ENCODE data around the gene LST1.

LST1 gene

GRCh38 chr6:31559958-31560696 lies 25.9 kb upstream of the LST1 start:
- no peak for DNase-seq (ENCODE audit: low read depth in 1 of 2, low spot score in 1 of 2)

- no peak for DNase-seq (ENCODE audit: low read depth in 1 of 2, low spot score in 1 of 2)
Observed at GRCh38 chr6:31560697-31561058, 25.4 kb upstream of the LST1 start.

DNA sequence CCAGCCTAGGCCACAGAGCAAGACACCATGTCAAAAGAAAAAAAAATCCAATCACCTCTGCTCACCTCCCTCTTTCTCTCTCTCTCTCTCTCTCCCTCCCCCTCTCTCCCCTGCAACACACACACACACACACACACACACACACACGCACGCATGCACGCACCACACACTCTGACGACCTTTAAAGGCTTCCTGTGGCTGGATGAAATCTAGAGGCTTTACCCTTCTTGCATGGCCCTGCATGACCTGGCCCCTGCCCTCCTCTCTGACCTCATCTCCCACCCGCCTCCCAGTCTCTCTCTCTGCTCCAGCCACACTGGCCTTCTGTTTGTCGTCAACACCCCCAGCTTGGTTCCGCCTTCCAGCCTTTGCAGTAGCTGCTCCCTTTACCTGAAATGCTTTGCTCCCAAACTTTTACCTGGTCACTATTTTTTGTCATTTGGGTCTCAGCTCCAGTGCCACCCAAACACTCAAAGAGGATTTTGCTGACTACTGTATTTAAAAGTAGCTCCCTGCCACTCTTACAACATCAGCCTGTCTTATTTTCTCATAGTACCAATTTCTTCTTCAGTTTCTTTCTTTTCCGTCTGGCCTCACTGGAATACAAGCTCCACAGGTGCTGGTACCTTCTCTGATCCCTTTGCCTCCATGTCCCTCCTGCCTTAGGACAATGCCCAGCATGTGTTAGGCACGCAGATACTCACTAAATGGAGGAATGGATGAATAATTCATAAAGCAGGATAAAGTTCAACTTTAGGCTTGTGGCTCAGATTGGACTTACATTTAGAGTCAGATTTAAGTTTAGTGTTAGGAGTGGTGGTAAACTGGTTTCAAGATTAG lies 18.3 kb upstream of the LST1 start:
- no peak for DNase-seq (ENCODE audit: low read depth in 1 of 2, low spot score in 1 of 2)

DNA sequence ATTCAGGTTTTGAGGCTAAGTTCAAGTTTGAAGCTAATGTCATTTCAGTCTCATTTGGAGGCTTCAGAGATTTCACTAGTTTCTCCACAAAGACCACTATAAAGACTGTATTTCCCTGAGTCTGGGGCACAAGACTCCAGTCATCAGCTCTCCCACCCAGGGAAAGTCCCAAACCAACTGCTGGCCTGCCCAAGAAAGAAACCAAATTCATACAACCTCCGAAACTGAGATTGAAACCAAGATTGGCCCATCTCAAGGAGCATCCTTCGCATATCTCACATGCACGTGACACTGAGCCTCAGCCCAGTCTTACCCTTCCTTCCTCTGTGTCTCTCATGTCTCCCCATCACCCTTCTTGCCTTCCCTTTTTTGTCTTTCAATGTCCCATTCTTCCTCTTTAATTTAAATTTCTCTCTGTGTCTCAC lies 17.5 kb upstream of the LST1 start:
- DNase-seq (ENCODE audit: low read depth in 1 of 2, low spot score in 1 of 2) = peak in 1 of 2 donors; percentile 60

GRCh38 chr6:31569861-31570536 lies 16.1 kb upstream of the LST1 start:
- no peak for DNase-seq (ENCODE audit: low read depth in 1 of 2, low spot score in 1 of 2)

DNA sequence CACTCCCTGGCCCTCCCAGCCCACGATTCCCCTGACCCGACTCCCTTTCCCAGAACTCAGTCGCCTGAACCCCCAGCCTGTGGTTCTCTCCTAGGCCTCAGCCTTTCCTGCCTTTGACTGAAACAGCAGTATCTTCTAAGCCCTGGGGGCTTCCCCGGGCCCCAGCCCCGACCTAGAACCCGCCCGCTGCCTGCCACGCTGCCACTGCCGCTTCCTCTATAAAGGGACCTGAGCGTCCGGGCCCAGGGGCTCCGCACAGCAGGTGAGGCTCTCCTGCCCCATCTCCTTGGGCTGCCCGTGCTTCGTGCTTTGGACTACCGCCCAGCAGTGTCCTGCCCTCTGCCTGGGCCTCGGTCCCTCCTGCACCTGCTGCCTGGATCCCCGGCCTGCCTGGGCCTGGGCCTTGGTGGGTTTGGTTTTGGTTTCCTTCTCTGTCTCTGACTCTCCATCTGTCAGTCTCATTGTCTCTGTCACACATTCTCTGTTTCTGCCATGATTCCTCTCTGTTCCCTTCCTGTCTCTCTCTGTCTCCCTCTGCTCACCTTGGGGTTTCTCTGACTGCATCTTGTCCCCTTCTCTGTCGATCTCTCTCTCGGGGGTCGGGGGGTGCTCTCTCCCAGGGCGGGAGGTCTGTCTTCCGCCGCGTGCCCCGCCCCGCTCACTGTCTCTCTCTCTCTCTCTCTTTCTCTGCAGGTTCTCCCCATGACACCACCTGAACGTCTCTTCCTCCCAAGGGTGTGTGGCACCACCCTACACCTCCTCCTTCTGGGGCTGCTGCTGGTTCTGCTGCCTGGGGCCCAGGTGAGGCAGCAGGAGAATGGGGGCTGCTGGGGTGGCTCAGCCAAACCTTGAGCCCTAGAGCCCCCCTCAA lies 13.8 kb upstream of the LST1 start, which contains the start of gene LTA:
Gene LTA (plus strand): TSS at position 249 of the 871 bp plus-strand sequence. CDS start 454 bp downstream, at position 703.
- DNase-seq (ENCODE audit: low read depth in 1 of 2, low spot score in 1 of 2) = peak; percentile 57 to 66

DNA sequence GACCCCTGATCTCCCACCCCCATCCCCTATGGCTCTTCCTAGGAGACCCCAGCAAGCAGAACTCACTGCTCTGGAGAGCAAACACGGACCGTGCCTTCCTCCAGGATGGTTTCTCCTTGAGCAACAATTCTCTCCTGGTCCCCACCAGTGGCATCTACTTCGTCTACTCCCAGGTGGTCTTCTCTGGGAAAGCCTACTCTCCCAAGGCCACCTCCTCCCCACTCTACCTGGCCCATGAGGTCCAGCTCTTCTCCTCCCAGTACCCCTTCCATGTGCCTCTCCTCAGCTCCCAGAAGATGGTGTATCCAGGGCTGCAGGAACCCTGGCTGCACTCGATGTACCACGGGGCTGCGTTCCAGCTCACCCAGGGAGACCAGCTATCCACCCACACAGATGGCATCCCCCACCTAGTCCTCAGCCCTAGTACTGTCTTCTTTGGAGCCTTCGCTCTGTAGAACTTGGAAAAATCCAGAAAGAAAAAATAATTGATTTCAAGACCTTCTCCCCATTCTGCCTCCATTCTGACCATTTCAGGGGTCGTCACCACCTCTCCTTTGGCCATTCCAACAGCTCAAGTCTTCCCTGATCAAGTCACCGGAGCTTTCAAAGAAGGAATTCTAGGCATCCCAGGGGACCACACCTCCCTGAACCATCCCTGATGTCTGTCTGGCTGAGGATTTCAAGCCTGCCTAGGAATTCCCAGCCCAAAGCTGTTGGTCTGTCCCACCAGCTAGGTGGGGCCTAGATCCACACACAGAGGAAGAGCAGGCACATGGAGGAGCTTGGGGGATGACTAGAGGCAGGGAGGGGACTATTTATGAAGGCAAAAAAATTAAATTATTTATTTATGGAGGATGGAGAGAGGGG lies 12.6 kb upstream of the LST1 start:
- DNase-seq (ENCODE audit: low read depth in 1 of 2, low spot score in 1 of 2) = no peak

DNA sequence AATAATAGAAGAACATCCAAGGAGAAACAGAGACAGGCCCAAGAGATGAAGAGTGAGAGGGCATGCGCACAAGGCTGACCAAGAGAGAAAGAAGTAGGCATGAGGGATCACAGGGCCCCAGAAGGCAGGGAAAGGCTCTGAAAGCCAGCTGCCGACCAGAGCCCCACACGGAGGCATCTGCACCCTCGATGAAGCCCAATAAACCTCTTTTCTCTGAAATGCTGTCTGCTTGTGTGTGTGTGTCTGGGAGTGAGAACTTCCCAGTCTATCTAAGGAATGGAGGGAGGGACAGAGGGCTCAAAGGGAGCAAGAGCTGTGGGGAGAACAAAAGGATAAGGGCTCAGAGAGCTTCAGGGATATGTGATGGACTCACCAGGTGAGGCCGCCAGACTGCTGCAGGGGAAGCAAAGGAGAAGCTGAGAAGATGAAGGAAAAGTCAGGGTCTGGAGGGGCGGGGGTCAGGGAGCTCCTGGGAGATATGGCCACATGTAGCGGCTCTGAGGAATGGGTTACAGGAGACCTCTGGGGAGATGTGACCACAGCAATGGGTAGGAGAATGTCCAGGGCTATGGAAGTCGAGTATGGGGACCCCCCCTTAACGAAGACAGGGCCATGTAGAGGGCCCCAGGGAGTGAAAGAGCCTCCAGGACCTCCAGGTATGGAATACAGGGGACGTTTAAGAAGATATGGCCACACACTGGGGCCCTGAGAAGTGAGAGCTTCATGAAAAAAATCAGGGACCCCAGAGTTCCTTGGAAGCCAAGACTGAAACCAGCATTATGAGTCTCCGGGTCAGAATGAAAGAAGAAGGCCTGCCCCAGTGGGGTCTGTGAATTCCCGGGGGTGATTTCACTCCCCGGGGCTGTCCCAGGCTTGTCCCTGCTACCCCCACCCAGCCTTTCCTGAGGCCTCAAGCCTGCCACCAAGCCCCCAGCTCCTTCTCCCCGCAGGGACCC lies 11.7 kb upstream of the LST1 start:
- no peak for DNase-seq (ENCODE audit: low read depth in 1 of 2, low spot score in 1 of 2)

DNA sequence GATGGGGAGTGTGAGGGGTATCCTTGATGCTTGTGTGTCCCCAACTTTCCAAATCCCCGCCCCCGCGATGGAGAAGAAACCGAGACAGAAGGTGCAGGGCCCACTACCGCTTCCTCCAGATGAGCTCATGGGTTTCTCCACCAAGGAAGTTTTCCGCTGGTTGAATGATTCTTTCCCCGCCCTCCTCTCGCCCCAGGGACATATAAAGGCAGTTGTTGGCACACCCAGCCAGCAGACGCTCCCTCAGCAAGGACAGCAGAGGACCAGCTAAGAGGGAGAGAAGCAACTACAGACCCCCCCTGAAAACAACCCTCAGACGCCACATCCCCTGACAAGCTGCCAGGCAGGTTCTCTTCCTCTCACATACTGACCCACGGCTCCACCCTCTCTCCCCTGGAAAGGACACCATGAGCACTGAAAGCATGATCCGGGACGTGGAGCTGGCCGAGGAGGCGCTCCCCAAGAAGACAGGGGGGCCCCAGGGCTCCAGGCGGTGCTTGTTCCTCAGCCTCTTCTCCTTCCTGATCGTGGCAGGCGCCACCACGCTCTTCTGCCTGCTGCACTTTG lies 10.7 kb upstream of the LST1 start, which contains the start of gene TNF:
Gene TNF (plus strand): TSS at position 231 of the 567 bp plus-strand sequence. CDS start 177 bp downstream, at position 408.
- DNase-seq (ENCODE audit: low read depth in 1 of 2, low spot score in 1 of 2) = peak; percentile 45 to 76

DNA sequence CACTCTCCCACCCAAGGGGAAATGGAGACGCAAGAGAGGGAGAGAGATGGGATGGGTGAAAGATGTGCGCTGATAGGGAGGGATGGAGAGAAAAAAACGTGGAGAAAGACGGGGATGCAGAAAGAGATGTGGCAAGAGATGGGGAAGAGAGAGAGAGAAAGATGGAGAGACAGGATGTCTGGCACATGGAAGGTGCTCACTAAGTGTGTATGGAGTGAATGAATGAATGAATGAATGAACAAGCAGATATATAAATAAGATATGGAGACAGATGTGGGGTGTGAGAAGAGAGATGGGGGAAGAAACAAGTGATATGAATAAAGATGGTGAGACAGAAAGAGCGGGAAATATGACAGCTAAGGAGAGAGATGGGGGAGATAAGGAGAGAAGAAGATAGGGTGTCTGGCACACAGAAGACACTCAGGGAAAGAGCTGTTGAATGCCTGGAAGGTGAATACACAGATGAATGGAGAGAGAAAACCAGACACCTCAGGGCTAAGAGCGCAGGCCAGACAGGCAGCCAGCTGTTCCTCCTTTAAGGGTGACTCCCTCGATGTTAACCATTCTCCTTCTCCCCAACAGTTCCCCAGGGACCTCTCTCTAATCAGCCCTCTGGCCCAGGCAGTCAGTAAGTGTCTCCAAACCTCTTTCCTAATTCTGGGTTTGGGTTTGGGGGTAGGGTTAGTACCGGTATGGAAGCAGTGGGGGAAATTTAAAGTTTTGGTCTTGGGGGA lies 10.0 kb upstream of the LST1 start:
- no peak for DNase-seq (ENCODE audit: low read depth in 1 of 2, low spot score in 1 of 2)

GRCh38 chr6:31576897-31577578 lies 9.0 kb upstream of the LST1 start:
- no peak for DNase-seq (ENCODE audit: low read depth in 1 of 2, low spot score in 1 of 2)

GRCh38 chr6:31577579-31577966 lies 8.5 kb upstream of the LST1 start:
- no peak for DNase-seq (ENCODE audit: low read depth in 1 of 2, low spot score in 1 of 2)

DNA sequence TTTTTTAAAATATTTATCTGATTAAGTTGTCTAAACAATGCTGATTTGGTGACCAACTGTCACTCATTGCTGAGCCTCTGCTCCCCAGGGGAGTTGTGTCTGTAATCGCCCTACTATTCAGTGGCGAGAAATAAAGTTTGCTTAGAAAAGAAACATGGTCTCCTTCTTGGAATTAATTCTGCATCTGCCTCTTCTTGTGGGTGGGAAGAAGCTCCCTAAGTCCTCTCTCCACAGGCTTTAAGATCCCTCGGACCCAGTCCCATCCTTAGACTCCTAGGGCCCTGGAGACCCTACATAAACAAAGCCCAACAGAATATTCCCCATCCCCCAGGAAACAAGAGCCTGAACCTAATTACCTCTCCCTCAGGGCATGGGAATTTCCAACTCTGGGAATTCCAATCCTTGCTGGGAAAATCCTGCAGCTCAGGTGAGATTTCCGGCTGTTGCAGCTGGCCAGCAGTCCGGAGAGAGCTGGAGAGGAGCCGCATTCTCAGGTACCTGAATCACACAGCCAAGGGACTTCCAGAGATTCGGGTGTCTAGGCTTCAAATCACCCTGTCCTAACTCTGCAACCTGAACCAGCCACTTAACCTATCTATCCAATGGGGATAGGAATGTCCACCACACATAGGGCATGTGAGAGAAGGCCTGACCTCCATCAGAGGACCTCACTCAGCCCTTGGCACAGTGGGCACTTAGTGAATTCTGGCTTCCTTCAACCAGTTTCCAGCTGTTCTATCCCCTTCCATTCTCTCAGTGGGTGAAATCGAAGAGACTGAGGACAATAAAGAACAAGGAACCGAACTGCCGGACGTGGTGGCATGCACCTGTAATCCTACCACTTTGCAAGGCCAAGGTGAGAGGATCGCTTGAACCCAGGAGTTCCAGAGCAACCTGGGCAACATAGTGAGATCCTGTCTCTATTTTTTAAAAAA lies 7.6 kb upstream of the LST1 start:
- no peak for DNase-seq (ENCODE audit: low read depth in 1 of 2, low spot score in 1 of 2)

GRCh38 chr6:31579119-31579505 lies 7.0 kb upstream of the LST1 start:
- no peak for DNase-seq (ENCODE audit: low read depth in 1 of 2, low spot score in 1 of 2)

GRCh38 chr6:31579546-31580437 lies 6.3 kb upstream of the LST1 start:
- DNase-seq (ENCODE audit: low read depth in 1 of 2, low spot score in 1 of 2) = no peak
